ENCODE results near the gene PGS1.

PGS1 gene

GRCh38 chr17:78406920-78407319, 28.5 kb downstream of the PGS1 start:
- DNase-seq (ENCODE audit: extremely low read depth in 1 of 2, low read depth in 1 of 2), result no peak

- no peak for DNase-seq (ENCODE audit: extremely low read depth in 1 of 2, low read depth in 1 of 2)
Observed at GRCh38 chr17:78407387-78408000, 29.0 kb downstream of the PGS1 start.

GRCh38 chr17:78408476-78409050, 30.1 kb downstream of the PGS1 start:
- DNase-seq (ENCODE audit: extremely low read depth in 1 of 2, low read depth in 1 of 2), result no peak

GRCh38 chr17:78409191-78409928, 30.9 kb downstream of the PGS1 start:
- no peak for DNase-seq (ENCODE audit: extremely low read depth in 1 of 2, low read depth in 1 of 2)

GRCh38 chr17:78411241-78411857, 32.9 kb downstream of the PGS1 start:
- no peak for DNase-seq (ENCODE audit: extremely low read depth in 1 of 2, low read depth in 1 of 2)

GRCh38 chr17:78412403-78412802, 34.0 kb downstream of the PGS1 start:
- no peak for DNase-seq (ENCODE audit: extremely low read depth in 1 of 2, low read depth in 1 of 2)

GRCh38 chr17:78414178-78415162, 36.0 kb downstream of the PGS1 start:
- peak in 1 of 2 donors; percentile 27 for DNase-seq (ENCODE audit: extremely low read depth in 1 of 2, low read depth in 1 of 2)

- DNase-seq (ENCODE audit: extremely low read depth in 1 of 2, low read depth in 1 of 2), result no peak
Observed at GRCh38 chr17:78415821-78416711, 37.6 kb downstream of the PGS1 start.

- DNase-seq (ENCODE audit: extremely low read depth in 1 of 2, low read depth in 1 of 2), result no peak
Observed at GRCh38 chr17:78416791-78417530, 38.5 kb downstream of the PGS1 start.

GRCh38 chr17:78417531-78417909, 39.1 kb downstream of the PGS1 start:
- DNase-seq (ENCODE audit: extremely low read depth in 1 of 2, low read depth in 1 of 2), result no peak

- DNase-seq (ENCODE audit: extremely low read depth in 1 of 2, low read depth in 1 of 2), result no peak
Observed at GRCh38 chr17:78418326-78419026, 40.0 kb downstream of the PGS1 start.

- no peak for DNase-seq (ENCODE audit: extremely low read depth in 1 of 2, low read depth in 1 of 2)
Observed at GRCh38 chr17:78419970-78420815, 41.7 kb downstream of the PGS1 start.

- DNase-seq (ENCODE audit: extremely low read depth in 1 of 2, low read depth in 1 of 2), result no peak
Observed at GRCh38 chr17:78421084-78421533, 42.7 kb downstream of the PGS1 start.

- peak; percentile 27 to 62 for DNase-seq (ENCODE audit: extremely low read depth in 1 of 2, low read depth in 1 of 2)
Observed at GRCh38 chr17:78421534-78422266, 43.3 kb downstream of the PGS1 start.

- DNase-seq (ENCODE audit: extremely low read depth in 1 of 2, low read depth in 1 of 2), result no peak
Observed at GRCh38 chr17:78422267-78422605, 43.8 kb downstream of the PGS1 start.

- DNase-seq (ENCODE audit: extremely low read depth in 1 of 2, low read depth in 1 of 2), result no peak
Observed at GRCh38 chr17:78422872-78423588, 44.6 kb downstream of the PGS1 start.

Measured in activated CD8-positive, alpha-beta memory T cell treated with anti-CD3 and anti-CD28 coated beads for 1 hour (primary cell).